H1 (cell line): ENCODE results near the gene TRIP11. TPM values are rescaled to one million over a fixed set of nuclear protein-coding genes. Genes with fewer than 3 reads are reported as not detected.

Experiments
- CTCF ChIA-PET: fragments of 300-600 bp; sonication (Branson Sonifier 250); formaldehyde crosslinking; loops from one replicate; lab custom pipeline; 2021; ENCODE audit not compliant: partially characterized antibody; lab: Charles Lee
- POLR2A ChIA-PET: fragments of 300-600 bp; sonication (Branson Sonifier 250); formaldehyde crosslinking; loops from one replicate; lab custom pipeline; 2021; ENCODE audit warnings: inconsistent platforms; ENCODE audit not compliant: partially characterized antibody; lab: Charles Lee
- DNase-seq, 2 experiments: peaks; one replicate each; pipeline versions ENCODE4 v3.0.0 to v3.0.0-alpha.2; 2010 to 2022; ENCODE audit warnings: low spot score in 2 of 2, low read depth in 1 of 2, mixed read lengths in 1 of 2
- FAIRE-seq: peaks from 2 replicates; lab custom pipeline; 2011; peaks lifted over from hg19 to GRCh38; lab: Jason Lieb, UNC
- H2AFZ ChIP-seq: 2 replicates; pipeline ENCODE4 v1.8.1; 2012; ENCODE audit warnings: low read length, inconsistent platforms
- H2AK5ac ChIP-seq: 2 replicates; pipeline ENCODE4 v1.6.1; 2013; ENCODE audit warnings: low read depth, low read length
- H2BK120ac ChIP-seq: replicated peaks from 2 replicates; pipeline ENCODE3; 2013; ENCODE audit warnings: low read depth, low read length, inconsistent platforms
- H2BK12ac ChIP-seq: 2 replicates; pipeline ENCODE4 v1.6.1; 2013; ENCODE audit warnings: low read depth, low read length
- H2BK15ac ChIP-seq: 2 replicates; pipeline ENCODE4 v1.6.1; 2013; ENCODE audit warnings: low read length
- H2BK20ac ChIP-seq: 2 replicates; pipeline ENCODE4 v1.6.1; 2013; ENCODE audit warnings: low read length
- H2BK5ac ChIP-seq: 2 replicates; pipeline ENCODE4 v1.6.1; 2013; ENCODE audit warnings: low read depth, low read length
- H3K14ac ChIP-seq: 2 replicates; pipeline ENCODE4 v1.6.1; 2013; ENCODE audit warnings: inconsistent platforms; ENCODE audit not compliant: insufficient read length
- H3K18ac ChIP-seq: 2 replicates; pipeline ENCODE4 v1.6.1; 2013; ENCODE audit warnings: low read length; ENCODE audit errors: extremely low read depth
- H3K23ac ChIP-seq: 2 replicates; pipeline ENCODE4 v1.6.1; 2013; ENCODE audit warnings: inconsistent platforms; ENCODE audit not compliant: insufficient read length
- H3K23me2 ChIP-seq: 2 replicates; pipeline ENCODE4 v1.6.1; 2013; ENCODE audit warnings: low read depth, low read length
- H3K27ac ChIP-seq: 2 replicates; pipeline ENCODE4 v1.6.1; 2011; ENCODE audit warnings: low read depth, low read length, inconsistent platforms
- H3K27me3 ChIP-seq, 4 experiments: replicated peaks in 1 of 4; 1 replicate in 1 of 4; 2 replicates in 3 of 4; pipeline versions ENCODE4 v1.6.1 to v1.8.1; 2011 to 2013; ENCODE audit warnings: low read length in 3 of 4, mild to moderate bottlenecking in 3 of 4, inconsistent platforms in 2 of 4, mixed read lengths in 2 of 4, moderate library complexity in 1 of 4; ENCODE audit not compliant: control insufficient read depth in 3 of 4, insufficient read depth in 3 of 4; ENCODE audit errors: extremely low read depth in 1 of 4
- H3K36me3 ChIP-seq, 4 experiments: 2 replicates each; pipeline versions ENCODE4 v1.6.1 to v1.8.1; 2011 to 2013; ENCODE audit warnings: mild to moderate bottlenecking in 4 of 4, low read length in 3 of 4, moderate library complexity in 2 of 4, control low read depth in 1 of 4, inconsistent platforms in 1 of 4; ENCODE audit not compliant: insufficient read depth in 4 of 4, control insufficient read depth in 2 of 4
- H3K4ac ChIP-seq: replicated peaks from 2 replicates; pipeline ENCODE3; 2013; ENCODE audit warnings: low read length, low read depth, mixed read lengths, inconsistent platforms; ENCODE audit not compliant: insufficient read length
- H3K4me1 ChIP-seq, 4 experiments: replicated peaks in 1 of 4; 1 replicate in 1 of 4; 2 replicates in 3 of 4; pipeline versions ENCODE4 v1.6.1 to v1.8.1; 2011 to 2013; ENCODE audit warnings: low read length in 3 of 4, inconsistent platforms in 2 of 4, mixed read lengths in 1 of 4; ENCODE audit not compliant: insufficient read depth in 4 of 4, control insufficient read depth in 3 of 4
- H3K4me2 ChIP-seq, 2 experiments: 2 replicates each; pipeline versions ENCODE4 v1.6.1 to v1.8.1; 2011 to 2013; ENCODE audit warnings: low read depth in 2 of 2, low read length in 2 of 2, control low read depth in 1 of 2, inconsistent platforms in 1 of 2, mild to moderate bottlenecking in 1 of 2; ENCODE audit not compliant: insufficient read depth in 1 of 2
- H3K4me3 ChIP-seq, 4 experiments: fragments of 200-600, 300-600 bp in 1 of 4; sonication (generic), shearing (Covaris generic), sonication (Bioruptor Twin) in 1 of 4; 2 replicates each; pipeline versions ENCODE4 v1.5.1 to v1.8.1; 2011 to 2016; ENCODE audit warnings: low read length in 4 of 4, low read depth in 3 of 4, control low read depth in 2 of 4, inconsistent platforms in 2 of 4, mild to moderate bottlenecking in 2 of 4, mixed read lengths in 1 of 4, moderate library complexity in 1 of 4; ENCODE audit not compliant: insufficient read depth in 2 of 4; ENCODE audit errors: extremely low read depth in 1 of 4
- H3K56ac ChIP-seq: replicated peaks from 2 replicates; pipeline ENCODE3; 2013; ENCODE audit warnings: low read depth, mild to moderate bottlenecking, mixed read lengths, low read length, inconsistent platforms; ENCODE audit not compliant: insufficient read length
- H3K79me1 ChIP-seq: 2 replicates; pipeline ENCODE4 v1.6.1; 2013; ENCODE audit warnings: low read depth, low read length, control low read depth
- H3K79me2 ChIP-seq, 2 experiments: 2 replicates each; pipeline versions ENCODE4 v1.6.1 to v1.8.1; 2012 to 2013; ENCODE audit warnings: low read length in 2 of 2, mild to moderate bottlenecking in 2 of 2, inconsistent platforms in 1 of 2; ENCODE audit not compliant: insufficient read depth in 2 of 2, control insufficient read depth in 1 of 2
- H3K9ac ChIP-seq, 4 experiments: replicated peaks in 1 of 4; 1 replicate in 1 of 4; 2 replicates in 3 of 4; pipeline versions ENCODE4 v1.6.1 to v1.8.1; 2011 to 2013; ENCODE audit warnings: low read depth in 3 of 4, low read length in 3 of 4, control low read depth in 2 of 4, mild to moderate bottlenecking in 2 of 4, moderate library complexity in 2 of 4, inconsistent platforms in 1 of 4; ENCODE audit errors: extremely low read depth in 1 of 4
- H3K9me3 ChIP-seq, 2 experiments: 2 replicates each; pipeline versions ENCODE4 v1.6.1 to v1.8.1; 2012 to 2013; ENCODE audit warnings: mild to moderate bottlenecking in 2 of 2, moderate library complexity in 2 of 2, control low read depth in 1 of 2, inconsistent platforms in 1 of 2, low read depth in 1 of 2, low read length in 1 of 2, mixed read lengths in 1 of 2; ENCODE audit not compliant: insufficient read depth in 2 of 2
- H4K20me1 ChIP-seq, 2 experiments: replicated peaks in 1 of 2; 2 replicates each; pipeline versions ENCODE3 to v1.8.1; 2011 to 2013; ENCODE audit warnings: inconsistent platforms in 2 of 2, low read length in 2 of 2, mild to moderate bottlenecking in 1 of 2; ENCODE audit not compliant: insufficient read depth in 2 of 2, control insufficient read depth in 1 of 2
- H4K5ac ChIP-seq: 2 replicates; pipeline ENCODE4 v1.6.1; 2013; ENCODE audit warnings: low read length, low read depth, mixed read lengths, inconsistent platforms; ENCODE audit not compliant: insufficient read length
- H4K8ac ChIP-seq: 2 replicates; pipeline ENCODE4 v1.8.0; 2013; ENCODE audit warnings: mild to moderate bottlenecking, moderate library complexity, low read length, inconsistent platforms; ENCODE audit not compliant: insufficient read depth; ENCODE audit errors: extremely low read depth
- H4K91ac ChIP-seq: replicated peaks from 2 replicates; pipeline ENCODE3; 2013; ENCODE audit warnings: low read length, mixed read lengths, inconsistent platforms; ENCODE audit not compliant: insufficient read length
- BRCA1 ChIP-seq: IDR thresholded peaks from 2 replicates; pipeline ENCODE4 v1.6.1; 2012; ENCODE audit warnings: low read depth, low read length, improper control_type of control experiment
- HDAC2 ChIP-seq, 2 experiments: fragments of 300-600 bp in 1 of 2; sonication (generic) in 1 of 2; IDR thresholded peaks; 2 replicates each; pipeline ENCODE4 v1.6.1; 2011 to 2012; ENCODE audit warnings: low read depth in 2 of 2, low read length in 2 of 2, mild to moderate bottlenecking in 2 of 2, moderate library complexity in 2 of 2, borderline replicate concordance in 1 of 2, inconsistent platforms in 1 of 2
- KDM4A ChIP-seq: IDR thresholded peaks from one replicate; pipeline ENCODE4 v1.7.1; 2012; ENCODE audit warnings: low read depth, mild to moderate bottlenecking, moderate library complexity, low read length, inconsistent platforms; ENCODE audit not compliant: severe bottlenecking
- WGBS, 2 experiments: shearing (Covaris generic) in 1 of 2; methylation state at CpG; one replicate each; pipeline versions ENCODE4 v1.1.6 to v1.1.7; 2013 to 2015; ENCODE audit warnings: low lambda C conversion rate in 2 of 2, mixed read lengths in 2 of 2, inconsistent platforms in 1 of 2, low coverage in 1 of 2, missing lambda C conversion rate in 1 of 2; ENCODE audit not compliant: insufficient replicate concordance in 2 of 2, insufficient coverage in 1 of 2, insufficient read length in 1 of 2; ENCODE audit errors: extremely low coverage in 1 of 2, missing lambda C conversion rate in 1 of 2; 5-methylcytosine and 5-hydroxymethylcytosine counted together
- polyA plus RNA-seq, 7 experiments: library from polyadenylated mRNA; depleted of rRNA in 3 of 7; stranded (reverse) in 5 of 7; unstranded in 2 of 7; fragments of >200 nt in 5 of 7; fragments of 200-250 nt in 2 of 7; gene quantifications; 1 replicate in 5 of 7; 2 replicates in 1 of 7; 4 replicates in 1 of 7; pipeline versions ENCODE4 v1.2.1 to v1.2.3, GENCODE V29; 2011 to 2013; ENCODE audit warnings: missing spikeins in 2 of 7, mixed read lengths in 2 of 7
- total RNA-seq: library from RNA; stranded (reverse); fragmentation: NEBNext Ultra II Directional; extraction: Animal tissue kit (Norgen Biotek cat#: 25700); gene quantifications from 2 replicates; pipeline ENCODE4 v1.2.1, GENCODE V29; 2021

Gene TRIP11
- total and polyA plus RNA-seq, 2 of the 8 experiments (the other 6 are each of a cell fraction or from before 2014, with no cell fraction given) = 3.3 to 30.4 TPM

DNA sequence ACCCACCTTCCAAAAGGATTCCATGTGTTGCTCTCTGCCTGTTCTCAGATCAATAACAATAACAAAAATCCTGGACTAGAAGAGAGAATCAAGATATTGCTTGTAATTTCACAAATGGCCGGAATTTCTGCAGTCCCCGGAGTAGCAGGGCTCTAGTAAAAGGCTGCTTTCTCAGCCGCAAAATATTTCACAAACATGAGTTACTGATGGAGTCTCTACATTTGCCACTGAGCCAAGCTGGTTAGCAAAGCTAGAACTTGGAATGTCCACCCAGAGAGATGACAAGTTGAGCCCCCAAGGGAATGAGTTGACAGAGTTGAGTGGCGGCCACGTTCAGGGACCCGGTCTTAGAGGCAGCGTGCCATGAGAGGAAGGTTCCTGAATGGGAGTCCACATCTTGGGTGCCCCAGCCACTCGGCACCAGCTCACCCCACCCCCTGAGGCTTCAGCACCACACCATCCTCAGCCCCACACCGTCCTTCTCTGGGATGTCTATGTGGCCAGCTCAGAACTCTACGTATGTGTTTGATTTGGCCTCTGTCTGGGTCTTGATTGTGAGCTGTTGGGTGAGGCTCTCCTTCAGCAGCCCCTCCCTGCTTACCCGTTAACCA is 108.3 kb downstream of the TRIP11 start:
- H3K23ac ChIP-seq = no peak overlapping the region
- no peak overlapping the region for H3K4me2 ChIP-seq
- no peak overlapping the region for H3K4ac ChIP-seq
- DNase-seq (no peak), FAIRE-seq (no peak)
- no peak overlapping the region for H2BK12ac ChIP-seq
- H3K9me3 ChIP-seq = no peaks in the 10 kb centered on the region
- 0 out of 7 replicates have a peak, but pooled peaks cover 0 to 3% (median 0%) of the 10 kb centered on the region in 4 experiments for H3K4me1 ChIP-seq
- H4K8ac ChIP-seq = no peak overlapping the region
- ChIA-PET CTCF (interaction anchor here (1.4 to 1.7 kb wide), 2 partner anchors 21 to 26 kb away, joined by 3 to 4 read pairs; no protein-coding TSS in a partner anchor), POLR2A (no interaction called here)
- peak overlapping the region; percentile 25; the same call in 1 of the 2 replicates for H2BK5ac ChIP-seq
- H2BK120ac ChIP-seq = no peak overlapping the region
- WGBS, 2 experiments = 89% methylated on average over 11 of the region's 11 CpGs; no CpG with 5 or more reads in 1 of the 2 experiments
- H4K5ac ChIP-seq = no peak overlapping the region
- no peak overlapping the region for H2AK5ac ChIP-seq
- no peak overlapping the region for H3K14ac ChIP-seq
- H4K91ac ChIP-seq = no peak overlapping the region
- no peaks in the 10 kb centered on the region for H3K23me2 ChIP-seq
- no peak overlapping the region for H2BK15ac ChIP-seq
- H3K27ac ChIP-seq = no peak overlapping the region
- no peak overlapping the region for H3K18ac ChIP-seq
- H2AFZ ChIP-seq = no peak overlapping the region
- no peak overlapping the region for H3K56ac ChIP-seq
- H3K4me3 ChIP-seq = no peak overlapping the region
- H3K79me1 ChIP-seq = no peaks in the 10 kb centered on the region
- H3K27me3 ChIP-seq = no peaks in the 10 kb centered on the region
- H3K9ac ChIP-seq = no peak overlapping the region
- TF ChIP-seq KDM4A (no peak), BRCA1 (no peak), HDAC2 (IDR thresholded peaks at IDR 0.05; ENCODE audit: borderline replicate concordance in 1 of 2, low read depth in 2 of 2, low read length in 2 of 2) (no peak)
- H2BK20ac ChIP-seq = no peak overlapping the region
- H3K36me3 ChIP-seq = no peaks in the 10 kb centered on the region
- H4K20me1 ChIP-seq = no peaks in the 10 kb centered on the region
- H3K79me2 ChIP-seq = no peaks in the 10 kb centered on the region
